Activated CD4-positive, alpha-beta T cell treated with anti-CD3 and anti-CD28 coated beads, Interleukin-2, amount 50 U/mL, for 48 hours (primary cell): ENCODE results near the gene NELL2.

Experiments
- DNase-seq, 2 experiments: peaks; one replicate each; pipeline ENCODE4 v3.0.0-alpha.2; 2020

The NELL2 gene

GRCh38 chr12:44521702-44522101 lies 354.4 kb downstream of the NELL2 start:
- DNase-seq: no peak

DNA sequence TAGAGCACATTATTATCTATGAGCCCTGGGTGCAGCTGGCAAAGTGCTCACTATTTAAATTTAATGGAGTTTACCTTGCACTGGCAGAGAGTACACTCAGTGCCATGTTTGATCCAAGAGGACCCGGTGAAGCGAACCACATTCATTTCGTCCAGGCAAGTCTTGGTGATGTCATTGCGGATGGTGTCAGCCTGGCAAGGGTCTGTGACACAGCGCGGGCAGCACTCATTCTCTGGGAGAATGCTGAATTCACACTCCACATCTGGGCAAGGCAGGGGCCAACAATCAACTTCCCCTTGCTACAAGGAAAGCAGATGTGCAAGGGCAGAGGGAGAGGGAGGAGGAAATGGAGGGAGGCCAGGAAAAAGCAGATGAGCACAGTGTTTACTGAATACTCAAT lies 356.2 kb downstream of the NELL2 start:
- no peak for DNase-seq

DNA sequence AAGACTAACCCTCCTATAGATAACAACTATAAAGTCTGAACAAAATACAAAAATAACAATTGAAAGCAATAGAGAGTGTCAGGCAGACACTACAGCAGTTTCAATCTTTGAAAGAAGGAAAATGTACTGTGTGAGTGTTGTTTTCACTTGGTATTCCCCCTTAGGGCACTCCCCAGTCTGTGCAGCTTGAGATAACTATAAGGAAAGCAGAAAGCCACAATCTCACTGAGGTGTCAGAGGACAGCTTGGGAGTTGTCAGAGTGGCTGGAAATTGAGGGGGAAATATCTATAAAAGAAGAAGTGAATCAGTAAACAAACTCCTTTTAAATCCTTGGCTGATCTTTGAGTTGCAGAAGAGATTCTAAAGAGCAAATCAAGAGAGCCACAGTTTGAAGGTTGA lies 364.8 kb downstream of the NELL2 start:
- DNase-seq: no peak

DNA sequence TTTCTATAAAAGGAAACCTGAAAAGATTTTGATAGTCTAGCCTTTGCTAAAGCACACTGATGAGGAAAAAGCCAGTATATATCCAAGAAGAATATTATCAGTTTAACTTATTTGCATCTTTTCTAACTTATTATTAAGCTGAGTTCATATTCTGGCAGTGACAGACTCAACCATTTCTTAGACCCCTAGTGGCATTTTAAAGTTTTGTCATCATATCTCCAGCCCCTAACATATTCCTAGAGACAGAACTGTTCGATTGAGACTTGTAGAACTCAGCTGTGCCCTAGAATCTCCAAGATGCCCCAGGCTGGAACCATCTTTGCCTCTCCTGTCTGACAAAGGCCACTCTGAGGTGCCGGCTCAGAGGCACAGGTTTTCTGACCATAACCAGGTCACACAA lies 365.6 kb downstream of the NELL2 start:
- no peak for DNase-seq

GRCh38 chr12:44510076-44510475 lies 366.0 kb downstream of the NELL2 start:
- DNase-seq: no peak

DNA sequence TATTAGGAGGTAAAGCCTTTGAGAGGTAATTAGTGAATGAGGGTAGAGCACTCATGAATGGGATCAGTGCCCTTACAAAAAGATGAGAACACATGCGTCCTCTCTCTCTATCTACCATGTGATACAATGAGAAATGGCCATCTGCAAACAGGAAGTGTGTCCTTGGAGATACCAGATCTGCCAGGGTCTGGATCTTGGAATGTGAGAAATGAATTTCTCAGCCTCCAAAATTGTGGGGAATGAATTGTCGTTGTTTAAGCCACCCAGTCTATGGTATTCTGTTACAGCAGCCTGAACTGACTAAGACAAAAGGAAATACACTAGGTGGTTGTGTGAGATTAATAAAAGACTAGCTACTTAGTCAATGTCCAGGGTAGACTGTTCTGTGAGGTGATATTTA lies 366.6 kb downstream of the NELL2 start:
- DNase-seq: no peak

- no peak for DNase-seq
Measured at GRCh38 chr12:44507461-44507860, 368.7 kb downstream of the NELL2 start.

GRCh38 chr12:44504799-44505198 lies 371.3 kb downstream of the NELL2 start:
- no peak for DNase-seq

- DNase-seq: no peak
Measured at GRCh38 chr12:44503329-44503728, 372.8 kb downstream of the NELL2 start.

DNA sequence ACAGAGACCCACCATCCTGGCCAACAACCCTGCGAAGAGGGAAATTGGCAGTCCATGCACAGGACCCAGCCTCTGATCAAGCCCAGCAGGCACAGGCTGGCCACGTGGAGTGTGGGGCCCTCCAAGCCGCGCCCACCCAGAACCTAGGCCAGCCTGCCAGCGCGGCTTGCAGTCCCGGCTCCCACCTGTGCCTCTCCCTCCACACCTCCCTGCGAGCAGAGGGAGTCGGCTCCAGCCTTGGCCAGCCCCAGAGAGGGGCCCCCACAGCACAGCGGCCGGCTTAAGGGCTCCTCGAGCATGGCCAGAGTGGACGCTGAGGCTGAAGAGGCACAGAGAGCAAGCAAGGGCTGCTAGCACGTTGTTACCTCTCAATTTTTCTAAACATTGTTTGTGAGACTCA lies 373.4 kb downstream of the NELL2 start:
- no peak for DNase-seq

DNA sequence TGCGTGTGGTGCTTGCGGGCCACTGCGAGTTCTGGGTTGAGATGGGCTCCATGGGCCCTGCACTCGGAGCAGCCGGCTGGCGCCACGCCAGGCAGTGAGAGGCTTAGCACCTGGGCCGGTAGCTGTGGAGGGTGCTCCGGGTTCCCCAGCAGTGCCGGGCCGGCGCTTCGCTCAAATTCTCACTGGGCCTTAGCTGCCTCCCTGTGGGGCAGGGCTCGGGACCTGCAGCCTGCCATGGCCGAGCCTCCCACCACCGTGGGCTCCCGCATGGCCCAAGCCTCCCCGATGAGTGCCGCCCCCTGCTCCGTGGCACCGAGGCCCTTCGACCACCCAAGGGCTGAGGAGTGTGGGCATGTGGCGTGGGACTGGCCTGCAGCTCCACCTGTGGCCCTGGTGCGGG lies 375.7 kb downstream of the NELL2 start:
- no peak for DNase-seq

GRCh38 chr12:44497044-44497443 lies 379.1 kb downstream of the NELL2 start:
- no peak for DNase-seq

GRCh38 chr12:44490181-44490580 lies 385.9 kb downstream of the NELL2 start:
- no peak for DNase-seq

- no peak for DNase-seq
Measured at GRCh38 chr12:44488180-44488579, 387.9 kb downstream of the NELL2 start.

DNA sequence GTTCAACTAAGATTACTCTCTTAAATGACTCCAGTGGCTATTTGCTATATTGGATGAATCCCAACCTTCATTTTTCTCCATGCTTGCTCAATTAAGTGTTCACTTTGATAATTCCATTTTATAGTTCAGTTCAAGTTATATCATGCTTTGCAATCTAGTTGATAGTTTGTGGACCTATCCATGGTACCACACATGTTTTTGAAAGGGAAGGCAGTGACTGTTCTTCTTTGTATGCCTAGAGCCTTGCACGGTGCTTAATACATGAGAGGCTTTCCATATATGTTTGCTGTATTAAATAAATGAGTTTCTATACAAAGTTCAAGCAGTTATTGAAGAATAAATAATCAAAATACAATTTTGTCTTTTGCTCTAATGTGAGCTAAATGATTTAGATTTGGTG lies 391.3 kb downstream of the NELL2 start:
- DNase-seq: no peak

- no peak for DNase-seq
Measured at GRCh38 chr12:44477331-44477980, 398.7 kb downstream of the NELL2 start.

GRCh38 chr12:44476683-44477082 lies 399.4 kb downstream of the NELL2 start:
- DNase-seq: no peak

DNA sequence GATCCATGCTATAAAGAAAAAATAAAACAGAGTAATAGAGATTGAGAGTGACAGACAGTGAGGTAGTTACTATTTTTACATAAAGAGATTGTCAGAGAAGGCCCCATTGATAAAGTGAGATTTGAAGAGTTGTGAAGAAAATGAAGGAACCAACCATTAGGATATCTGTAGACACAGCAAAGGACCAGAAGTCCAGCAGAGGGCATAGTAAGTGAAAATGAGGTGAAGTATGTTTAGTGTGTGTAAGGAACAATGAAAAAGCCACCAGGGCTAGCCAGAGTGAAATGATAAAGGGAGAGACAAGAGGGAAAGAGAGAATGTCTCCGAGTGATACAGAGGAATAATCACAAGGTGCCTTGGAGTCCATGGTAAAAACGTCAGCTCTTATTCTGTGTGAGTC lies 411.0 kb downstream of the NELL2 start:
- DNase-seq: no peak

GRCh38 chr12:44464180-44464579 lies 411.9 kb downstream of the NELL2 start:
- no peak for DNase-seq

GRCh38 chr12:44462729-44463128 lies 413.4 kb downstream of the NELL2 start:
- no peak for DNase-seq

DNA sequence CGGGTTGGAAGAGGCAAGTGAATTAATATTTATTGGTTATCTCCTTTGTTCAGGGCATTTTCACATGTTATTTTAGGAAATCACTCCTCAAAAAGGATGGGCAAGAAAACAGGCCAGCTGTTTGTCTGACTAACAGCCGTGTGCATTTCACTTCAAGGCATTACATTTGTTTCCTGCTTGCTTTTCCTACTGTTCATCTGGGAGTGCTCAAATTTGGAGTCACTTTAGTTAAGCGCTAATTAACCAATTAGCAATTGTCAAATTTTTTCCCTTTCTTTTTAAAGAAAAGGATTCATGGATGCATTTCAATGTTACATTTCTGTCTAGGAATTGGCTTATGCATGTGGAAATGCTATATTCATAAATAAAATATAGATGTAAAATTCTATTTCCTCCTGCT lies 415.9 kb downstream of the NELL2 start:
- DNase-seq: no peak

DNA sequence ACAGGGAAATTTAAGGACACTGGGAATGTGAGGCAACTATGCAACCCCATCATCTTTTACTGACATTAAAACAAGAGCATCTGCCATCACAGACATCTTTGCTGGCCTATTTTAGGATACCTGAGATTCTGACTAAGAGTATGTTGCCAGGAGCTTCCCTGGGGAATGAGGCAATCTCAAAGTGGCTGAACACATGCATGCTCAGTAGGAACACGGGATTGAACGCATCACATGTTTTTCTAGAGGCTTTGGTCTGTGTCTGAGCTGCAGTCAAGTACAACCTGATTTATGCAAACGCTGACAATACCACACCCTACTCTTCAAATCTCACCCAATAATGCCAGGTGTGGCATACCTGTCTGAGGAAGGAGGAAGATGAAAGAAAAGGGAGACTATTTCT lies 416.5 kb downstream of the NELL2 start:
- no peak for DNase-seq
